Lower leg skin (tissue), 4 donors: ENCODE measurements around the gene CPPED1. TPM values are rescaled to one million over a fixed set of nuclear protein-coding genes. Genes with fewer than 3 reads are reported as not detected.

ENCODE experiments used
- DNase-seq, 2 donors: peaks; one replicate each; pipeline ENCODE4 v3.0.0-alpha.2; 2019; ENCODE audit warnings: low spot score in 2 of 2
- H3K4me3 ChIP-seq: fragments of 200-600 bp; sonication (generic); 2 replicates; pipeline ENCODE4 v1.5.1; 2017; ENCODE audit warnings: mild to moderate bottlenecking, low read depth; ENCODE audit not compliant: poor library complexity, severe bottlenecking
- CTCF ChIP-seq, 3 donors: fragments of 450-650 bp; IDR thresholded peaks; one replicate each; pipeline ENCODE4 v1.5.1; 2016; ENCODE audit warnings: antibody characterized with exemption in 3 of 3, mild to moderate bottlenecking in 3 of 3, moderate library complexity in 2 of 3
- POLR2A ChIP-seq, 2 donors: fragments of 450-650 bp; IDR thresholded peaks; one replicate each; pipeline ENCODE4 v1.6.1; 2016 to 2017; ENCODE audit warnings: antibody characterized with exemption in 2 of 2, mild to moderate bottlenecking in 1 of 2, moderate library complexity in 1 of 2
- WGBS, 2 donors: methylation state at CpG; one replicate each; pipeline ENCODE4 v1.1.5; 2018; 5-methylcytosine and 5-hydroxymethylcytosine counted together
- intact Hi-C: fragments of 100-400 bp; cut with DNase I; formaldehyde crosslinking; loops from one replicate; pipeline ENCODE4 v1.15.0; 2023; ENCODE audit warnings: low total_unique reads
- total RNA-seq, 4 donors: library from RNA; depleted of rRNA; stranded (reverse); fragments of >200 nt; gene quantifications; one replicate each; pipeline ENCODE4 v1.1.0, GENCODE V29; 2016

CPPED1 gene
- total RNA-seq, 4 donors from 2014 or later = 5.4 to 11.6 (median 8.2) TPM

- 84 to 93% methylated on average over 15 of the region's 15 CpGs for WGBS, 2 donors
- intact Hi-C loops = no loop called here
- TF ChIP-seq CTCF (IDR thresholded peaks at IDR 0.05) (no peak), POLR2A (IDR thresholded peaks at IDR 0.05) (no peak)
- DNase-seq = no peak
- H3K4me3 ChIP-seq = no peak overlapping the region
Observed at GRCh38 chr16:12753203-12754023, 50.3 kb downstream of the CPPED1 start.

- TF ChIP-seq CTCF (IDR thresholded peaks at IDR 0.05) = no peak
- no peak for TF ChIP-seq POLR2A (IDR thresholded peaks at IDR 0.05)
- WGBS, 2 donors = 67 to 74% methylated on average over 2 of the region's 2 CpGs
- DNase-seq = no peak
- intact Hi-C loops = no loop called here
- no peak overlapping the region for H3K4me3 ChIP-seq
Observed at GRCh38 chr16:12752159-12752558, 51.5 kb downstream of the CPPED1 start.

- 89 to 95% methylated on average over 9 of the region's 9 CpGs for WGBS, 2 donors
- no peak for DNase-seq
- H3K4me3 ChIP-seq = no peak overlapping the region
- intact Hi-C loops = no loop called here
- no peak for TF ChIP-seq POLR2A (IDR thresholded peaks at IDR 0.05)
- no peak for TF ChIP-seq CTCF (IDR thresholded peaks at IDR 0.05)
Observed at GRCh38 chr16:12750554-12750918, 53.2 kb downstream of the CPPED1 start.

GRCh38 chr16:12749076-12749475 is 54.6 kb downstream of the CPPED1 start:
- 65 to 86% methylated on average over 2 of the region's 2 CpGs for WGBS, 2 donors
- H3K4me3 ChIP-seq = no peak overlapping the region
- DNase-seq = no peak
- TF ChIP-seq CTCF (IDR thresholded peaks at IDR 0.05) = no peak
- intact Hi-C loops = no loop called here

GRCh38 chr16:12747827-12748226 is 55.9 kb downstream of the CPPED1 start:
- TF ChIP-seq POLR2A (IDR thresholded peaks at IDR 0.05) (no peak), CTCF (IDR thresholded peaks at IDR 0.05) (no peak)
- no peak for DNase-seq
- intact Hi-C loops = no loop called here
- 94% methylated on average over 7 of the region's 7 CpGs for WGBS, 2 donors
- H3K4me3 ChIP-seq = no peak overlapping the region

GRCh38 chr16:12747261-12747660 is 56.4 kb downstream of the CPPED1 start:
- TF ChIP-seq CTCF (IDR thresholded peaks at IDR 0.05) (no peak), POLR2A (IDR thresholded peaks at IDR 0.05) (no peak)
- WGBS, 2 donors = 92 to 97% methylated on average over 2 of the region's 2 CpGs
- no peak for DNase-seq
- no peak overlapping the region for H3K4me3 ChIP-seq
- intact Hi-C loops = no loop called here
